Right renal cortex interstitium (tissue), 3 donors: Measurements from ENCODE around the gene ENPP4. TPM values are rescaled to one million over a fixed set of nuclear protein-coding genes. Genes with fewer than 3 reads are reported as not detected.
"Not testable (repeated sequence)": the region's sequence is repeated elsewhere in the genome, so short reads cannot be mapped to it uniquely, and the experiment has no call there.

Experiments
- DNase-seq, 3 donors: peaks; one replicate each; pipeline ENCODE4 v3.0.0-alpha.2; 2013; ENCODE audit warnings: low read depth in 3 of 3, low spot score in 2 of 3
- polyA plus RNA-seq, 3 donors: library from polyadenylated mRNA; unstranded; fragments of 120-200 nt; gene quantifications; one replicate each; pipeline ENCODE4 v1.2.1, GENCODE V29; 2013; ENCODE audit not compliant: insufficient read length in 3 of 3

ENPP4 gene, protein sequence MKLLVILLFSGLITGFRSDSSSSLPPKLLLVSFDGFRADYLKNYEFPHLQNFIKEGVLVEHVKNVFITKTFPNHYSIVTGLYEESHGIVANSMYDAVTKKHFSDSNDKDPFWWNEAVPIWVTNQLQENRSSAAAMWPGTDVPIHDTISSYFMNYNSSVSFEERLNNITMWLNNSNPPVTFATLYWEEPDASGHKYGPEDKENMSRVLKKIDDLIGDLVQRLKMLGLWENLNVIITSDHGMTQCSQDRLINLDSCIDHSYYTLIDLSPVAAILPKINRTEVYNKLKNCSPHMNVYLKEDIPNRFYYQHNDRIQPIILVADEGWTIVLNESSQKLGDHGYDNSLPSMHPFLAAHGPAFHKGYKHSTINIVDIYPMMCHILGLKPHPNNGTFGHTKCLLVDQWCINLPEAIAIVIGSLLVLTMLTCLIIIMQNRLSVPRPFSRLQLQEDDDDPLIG
- 10 to 100 TPM; 16.7 to 18.8 (median 18.1) TPM for polyA plus RNA-seq

DNA sequence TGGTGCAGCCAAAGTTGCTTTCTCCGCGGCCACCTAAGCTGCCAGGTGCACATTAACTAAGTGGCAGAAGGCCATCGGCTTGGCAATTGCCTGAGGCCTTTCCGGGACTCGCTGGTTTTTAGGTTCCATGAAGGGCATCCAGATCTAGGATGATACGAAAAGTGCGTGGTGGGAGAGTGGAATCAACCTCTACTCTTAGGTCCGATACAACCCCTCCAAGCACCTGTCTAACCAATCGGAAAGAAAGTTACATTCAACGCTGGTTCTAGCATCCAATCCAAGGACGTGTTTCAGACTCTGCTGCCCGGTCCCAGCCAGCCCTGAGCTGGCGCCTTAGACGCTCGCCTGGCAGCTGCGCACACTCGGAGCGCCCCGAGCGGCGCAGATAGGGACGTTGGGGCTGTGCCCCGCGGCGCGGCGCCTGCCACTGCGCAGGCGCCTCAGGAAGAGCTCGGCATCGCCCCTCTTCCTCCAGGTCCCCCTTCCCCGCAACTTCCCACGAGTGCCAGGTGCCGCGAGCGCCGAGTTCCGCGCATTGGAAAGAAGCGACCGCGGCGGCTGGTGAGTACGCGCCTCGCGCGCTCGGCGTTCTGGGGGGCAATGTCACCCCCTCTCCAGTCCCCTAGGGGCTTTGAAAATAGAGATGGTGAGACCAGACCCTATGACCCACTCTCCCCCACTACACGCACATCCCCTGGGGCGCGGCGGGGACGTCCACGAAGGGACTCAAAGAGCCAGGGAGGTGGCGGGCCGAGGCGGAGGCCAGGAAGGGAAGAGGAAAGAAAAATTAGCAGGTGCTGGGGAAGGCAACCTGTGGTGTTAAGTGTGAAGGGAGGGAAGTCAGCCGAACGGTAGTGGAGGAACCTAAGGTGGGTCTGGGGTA, at the start of gene ENPP4:
Gene ENPP4, plus strand, starts transcription at position 361 of the 883 bp plus-strand sequence. CDS start 9,595 bp downstream, outside the sequence.
- DNase-seq, result peak; percentile 90 to 95 (median 91)

DNA sequence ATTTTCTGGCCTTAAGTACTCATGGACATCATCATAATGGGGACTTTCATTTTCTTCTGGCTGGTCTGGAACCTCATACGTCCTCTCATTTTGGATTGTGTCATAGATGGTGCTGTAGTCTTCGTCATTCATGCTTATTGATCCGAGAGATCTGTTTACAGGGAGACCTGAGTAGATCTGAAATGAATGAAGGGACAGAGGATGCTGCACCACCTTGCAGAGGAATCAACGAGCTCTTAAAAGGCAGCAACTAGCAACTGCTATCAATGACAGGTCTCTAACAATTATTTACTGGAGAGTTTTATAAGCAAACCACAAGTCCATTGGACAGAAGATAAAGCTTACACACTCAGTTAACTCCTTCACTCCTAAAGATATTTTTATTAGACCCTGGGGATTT, 49.7 kb upstream of the ENPP4 start:
- no peak for DNase-seq

DNA sequence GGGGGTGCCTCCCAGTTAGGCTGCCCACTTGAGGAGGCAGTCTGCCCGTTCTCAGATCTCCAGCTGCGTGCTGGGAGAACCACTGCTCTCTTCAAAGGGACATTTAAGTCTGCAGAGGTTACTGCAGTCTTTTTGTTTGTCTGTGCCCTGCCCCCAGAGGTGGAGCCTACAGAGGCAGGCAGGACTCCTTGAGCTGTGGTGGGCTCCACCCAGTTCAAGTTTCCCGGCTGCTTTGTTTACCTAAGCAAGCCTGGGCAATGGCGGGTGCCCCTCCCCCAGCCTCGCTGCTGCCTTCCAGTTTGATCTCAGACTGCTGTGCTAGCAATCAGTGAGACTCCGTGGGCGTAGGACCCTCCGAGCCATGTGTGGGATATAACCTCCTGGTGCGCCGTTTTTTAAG, 44.1 kb upstream of the ENPP4 start:
- DNase-seq, result not testable (repeated sequence)

DNA sequence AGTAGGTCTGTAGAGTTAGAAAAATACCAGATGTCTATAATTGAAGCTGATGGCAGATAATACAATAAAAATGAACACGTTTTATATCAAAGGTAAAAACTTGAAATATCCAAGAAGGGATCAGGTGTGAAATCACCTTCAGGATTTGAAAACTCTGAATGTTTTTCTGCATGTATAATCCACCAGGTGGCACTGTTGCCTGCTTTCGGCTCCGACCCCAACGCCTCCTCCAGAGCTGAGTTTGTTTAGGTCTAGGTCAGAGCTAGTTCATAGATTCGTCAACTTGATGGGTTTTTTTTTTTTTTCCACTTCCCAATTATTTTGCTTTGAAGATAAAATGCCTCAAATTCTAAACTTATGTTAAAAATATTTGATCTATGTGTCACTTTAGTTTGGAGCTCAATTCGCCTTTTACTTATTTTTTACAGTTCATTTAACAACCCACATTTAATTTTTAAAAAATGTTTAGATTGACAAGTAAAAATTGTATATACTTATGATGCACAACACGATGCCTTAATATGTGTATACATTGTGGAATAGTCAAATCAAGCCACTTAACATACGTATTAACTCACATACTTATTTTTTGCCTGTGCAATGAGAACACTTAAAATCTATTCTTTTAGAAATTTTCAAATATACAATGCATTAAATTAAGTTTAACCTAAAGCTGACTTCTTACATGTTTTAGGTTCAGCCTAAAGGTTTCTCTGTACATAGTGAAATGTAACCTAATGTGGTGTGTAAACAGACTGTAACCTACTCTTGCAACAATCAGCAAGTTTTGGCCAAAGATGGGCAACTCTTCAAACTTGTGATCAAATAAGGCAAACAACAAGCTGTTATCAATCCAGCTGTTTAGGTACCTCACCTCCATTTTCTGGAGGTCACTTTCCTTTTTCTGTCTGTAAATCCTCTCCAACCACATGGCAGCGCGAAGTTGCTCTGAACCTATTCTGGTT, 39.4 kb upstream of the ENPP4 start:
- DNase-seq, result peak; percentile 32 to 45 (median 39)

DNA sequence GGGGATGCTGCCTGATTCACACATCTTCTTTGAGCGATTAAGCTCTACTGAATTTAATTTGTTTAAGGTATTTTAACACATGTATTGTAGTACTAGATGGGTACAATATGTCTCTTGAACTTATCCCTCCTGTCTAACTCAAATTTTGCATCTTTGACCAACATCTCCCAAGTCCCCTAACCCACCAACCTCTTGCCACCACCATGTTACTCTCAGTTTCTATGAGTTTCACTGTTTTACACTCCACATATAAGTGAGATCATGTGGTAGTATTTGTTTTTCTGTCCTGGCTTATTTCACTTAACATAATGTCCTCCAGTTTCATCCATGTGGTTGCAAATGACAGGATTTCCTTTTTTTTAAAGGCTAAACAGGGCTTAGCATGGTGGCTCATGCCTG, 38.7 kb upstream of the ENPP4 start:
- no peak for DNase-seq

DNA sequence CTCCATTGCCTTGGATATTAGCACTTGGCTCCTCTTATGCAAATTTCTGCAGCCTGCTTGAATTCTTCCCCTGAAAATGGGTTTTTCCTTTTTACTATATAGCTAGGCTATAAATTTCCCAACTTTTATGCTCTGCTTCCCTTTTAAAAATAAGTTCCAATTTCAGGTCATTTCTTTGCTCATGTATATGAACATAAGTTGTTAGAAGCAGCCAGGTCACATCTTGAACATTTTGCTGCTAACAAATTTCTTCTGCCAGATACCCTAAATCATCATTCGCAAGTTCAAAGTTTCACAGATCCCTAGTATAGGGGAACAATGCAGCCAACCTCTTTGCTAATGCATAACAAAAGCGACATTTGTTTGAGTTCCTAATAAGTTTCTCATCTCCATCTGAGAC, 34.5 kb upstream of the ENPP4 start:
- no peak for DNase-seq

DNA sequence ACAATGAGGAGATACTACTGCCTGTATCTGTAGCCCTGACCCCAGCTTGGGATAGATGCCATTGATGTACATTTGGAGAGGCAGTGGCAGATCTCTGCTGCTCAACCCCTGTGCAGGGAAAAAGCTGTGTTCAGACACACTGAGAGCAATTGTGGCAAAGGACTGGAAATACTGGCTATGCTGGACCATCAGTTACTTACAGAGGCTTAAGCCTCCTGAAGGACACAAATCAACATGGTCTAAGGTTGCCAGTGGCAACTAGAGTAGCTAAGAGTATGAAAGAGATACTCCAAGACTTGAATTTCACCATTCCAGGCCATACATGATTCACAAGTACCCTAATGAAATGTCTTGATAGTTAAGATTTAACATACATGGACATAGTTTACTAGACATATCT, 32.4 kb upstream of the ENPP4 start:
- no peak for DNase-seq

DNA sequence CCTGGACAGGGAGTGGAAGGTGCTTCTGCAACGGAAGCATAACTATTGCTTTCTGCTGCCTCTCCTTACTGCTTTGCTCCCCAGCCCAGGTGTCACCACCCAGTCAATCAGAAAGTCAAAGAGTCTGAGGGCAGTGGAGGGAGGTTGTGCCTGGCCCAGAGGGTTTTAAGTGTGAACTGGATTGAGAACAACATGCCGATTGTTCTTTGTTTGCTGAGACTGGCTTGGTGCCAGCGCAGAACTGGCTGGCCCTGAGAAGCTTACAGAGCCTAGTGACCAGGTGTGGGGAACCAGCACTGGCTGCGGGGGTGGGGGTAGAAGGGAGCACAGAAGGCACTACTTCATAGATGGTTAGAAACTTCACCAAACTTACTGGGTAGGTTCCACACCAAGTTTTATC, 31.1 kb upstream of the ENPP4 start:
- peak in 1 of 3 donors; percentile 13 for DNase-seq

DNA sequence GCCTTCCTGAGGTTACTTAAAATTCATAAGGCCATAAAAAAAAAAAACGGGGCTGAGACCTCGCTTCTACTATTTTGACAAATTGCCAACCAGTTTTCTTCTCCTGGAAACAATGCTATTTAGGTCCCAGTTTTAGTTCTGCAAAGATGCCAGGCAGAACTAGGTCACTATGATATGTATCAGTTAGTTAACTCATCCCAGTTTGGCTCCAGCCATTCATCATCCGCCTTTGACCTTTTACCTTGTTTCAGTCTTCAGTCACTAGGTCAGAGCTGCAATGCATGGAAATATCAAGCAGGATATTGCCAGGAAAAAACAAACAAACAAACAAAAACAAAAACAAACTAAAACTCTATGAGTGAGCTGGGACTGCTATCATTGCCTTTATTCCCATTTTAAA, 29.8 kb upstream of the ENPP4 start:
- DNase-seq, result no peak

DNA sequence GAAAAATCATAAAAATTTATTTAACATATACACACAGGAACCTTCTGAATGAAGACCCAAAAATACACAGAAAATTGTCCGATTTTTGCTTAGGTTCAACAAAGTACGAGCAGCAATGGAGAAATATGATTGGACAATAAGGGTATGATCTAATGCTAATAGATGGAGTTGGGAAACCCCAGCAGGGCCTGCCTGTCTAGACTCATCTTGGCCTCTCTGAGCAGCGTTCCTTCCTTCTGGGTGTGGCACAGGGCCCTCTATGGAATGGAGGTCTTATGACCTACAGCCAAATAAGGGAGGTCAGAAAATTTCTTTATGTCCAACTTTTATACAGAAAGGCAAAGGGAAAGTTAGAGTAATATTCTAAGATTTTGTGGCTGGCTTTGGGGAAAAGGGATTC, 27.7 kb upstream of the ENPP4 start:
- no peak for DNase-seq

DNA sequence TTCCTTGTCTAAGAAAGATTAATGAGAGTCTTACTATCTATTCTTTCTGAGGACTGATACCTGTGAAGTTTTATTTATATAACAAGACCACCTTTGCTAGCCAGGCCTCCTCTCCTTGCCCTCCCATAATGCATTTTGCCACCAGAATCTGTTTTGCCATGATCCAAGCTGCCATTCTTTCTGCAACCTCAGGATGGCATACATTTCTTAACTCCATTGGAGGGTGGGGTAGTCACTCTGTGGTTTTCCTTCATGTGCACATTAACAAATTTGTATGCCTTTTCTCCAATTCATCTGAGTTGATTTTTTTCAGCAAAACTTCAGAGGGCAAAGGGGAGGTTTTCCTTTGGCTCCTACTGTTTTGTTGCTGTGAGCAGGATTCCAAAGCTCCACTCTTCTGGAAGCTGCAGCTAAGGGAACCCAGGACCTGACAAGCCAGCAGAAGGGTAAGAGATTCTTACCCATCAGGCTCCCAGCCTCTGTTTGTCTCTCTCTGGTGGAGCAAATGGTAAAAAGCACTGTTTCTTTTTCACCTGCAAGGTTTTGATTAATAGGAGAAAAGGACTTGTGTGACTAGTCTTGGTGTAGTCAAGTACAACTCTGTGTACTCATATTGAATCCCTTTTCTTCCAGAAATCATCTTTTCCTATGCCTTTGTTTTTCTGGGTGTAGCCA, 26.2 kb upstream of the ENPP4 start:
- no peak for DNase-seq

DNA sequence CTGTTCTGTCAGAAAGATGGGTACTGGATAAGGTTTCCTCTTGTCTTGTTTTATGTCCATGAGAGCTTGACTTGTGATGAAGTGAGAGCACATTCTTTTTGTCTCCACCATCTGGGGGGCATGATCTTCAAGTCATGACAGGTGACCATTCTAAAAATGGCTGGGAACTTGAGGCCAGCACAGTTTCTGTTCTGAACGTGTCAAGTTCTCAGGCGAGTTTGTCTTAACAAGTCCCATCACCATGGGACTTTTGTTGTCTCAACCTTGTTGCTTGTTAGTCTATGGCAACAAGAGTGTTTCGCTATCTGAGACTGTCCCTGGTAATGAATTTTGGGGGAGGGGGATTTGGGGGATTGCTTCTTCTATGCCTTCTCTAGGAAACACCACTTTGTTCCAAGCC, 25.6 kb upstream of the ENPP4 start:
- DNase-seq, result no peak

DNA sequence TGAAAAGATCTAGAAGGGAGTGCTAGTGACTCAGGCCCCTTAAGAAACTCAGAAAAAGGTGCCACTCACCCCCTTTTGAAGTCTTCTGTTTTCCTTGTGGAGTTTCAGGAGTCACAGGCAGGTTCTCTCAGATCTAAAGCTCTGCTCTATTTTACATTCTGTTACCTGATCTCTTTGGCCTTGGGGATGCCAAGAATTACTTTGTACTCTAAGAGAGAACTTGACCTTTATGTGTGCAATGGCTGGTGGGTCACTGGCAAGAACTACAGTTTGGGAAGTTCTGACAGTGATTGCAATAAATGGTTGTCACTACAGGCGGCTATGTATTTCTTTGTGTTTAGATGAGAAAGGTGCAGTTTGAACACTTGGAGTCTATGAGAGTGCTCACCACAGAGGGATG, 24.2 kb upstream of the ENPP4 start:
- no peak for DNase-seq

DNA sequence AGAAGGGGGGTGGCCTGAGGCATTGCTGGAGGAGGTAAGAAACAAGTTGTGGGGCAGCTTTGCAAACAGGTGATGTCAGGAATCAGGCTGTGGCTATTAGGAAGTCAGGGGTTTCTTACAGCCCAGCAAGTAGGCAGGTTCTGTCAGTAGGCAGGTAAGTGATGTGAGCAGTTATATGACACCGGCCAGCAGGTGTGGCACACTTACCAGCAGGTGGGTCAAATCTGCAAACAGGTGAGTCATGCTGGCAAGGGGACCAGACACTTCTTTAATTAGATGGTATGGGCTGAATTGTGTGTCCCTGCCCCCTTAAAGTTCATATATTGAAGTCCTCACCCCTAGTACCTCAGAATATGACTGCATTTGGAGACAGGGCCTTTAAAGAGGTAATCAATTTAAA, 16.4 kb upstream of the ENPP4 start:
- no peak for DNase-seq

DNA sequence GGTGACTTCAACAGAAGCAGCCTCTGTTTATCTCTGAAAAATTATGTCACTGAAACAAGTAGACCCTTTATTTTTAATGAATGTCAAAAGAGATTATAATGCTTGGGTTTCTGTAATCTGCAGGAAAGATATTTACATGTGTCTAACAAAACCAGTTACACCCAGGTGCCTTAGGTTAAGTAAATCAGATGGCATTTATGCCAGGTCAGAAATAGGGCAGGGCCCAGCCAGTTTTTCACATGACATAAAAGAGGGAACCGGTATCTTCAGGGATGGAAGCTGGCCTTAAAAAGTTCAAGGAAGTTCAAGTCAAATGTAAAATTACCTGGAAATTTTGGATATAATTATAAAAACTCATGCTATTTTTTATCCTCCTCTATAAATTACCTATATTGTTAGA, 14.2 kb upstream of the ENPP4 start:
- DNase-seq, result no peak

DNA sequence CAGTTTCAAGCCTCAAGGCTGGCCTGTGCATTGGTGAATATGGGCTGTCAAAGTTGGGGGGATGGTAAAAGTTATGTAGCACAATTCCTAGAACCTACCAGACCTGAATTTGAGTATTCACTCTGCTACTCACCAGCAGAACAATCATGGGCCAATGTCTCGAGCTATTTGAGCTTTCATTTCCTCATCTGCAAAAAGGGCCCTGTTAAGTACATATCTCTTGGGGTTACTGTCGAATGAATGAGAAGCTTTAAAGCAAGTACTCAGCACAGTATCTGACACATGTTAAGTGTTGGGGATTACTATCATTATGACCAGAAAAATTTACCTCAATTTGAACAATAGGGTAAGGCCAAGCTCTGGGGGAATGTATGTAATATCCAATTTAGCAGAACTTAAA, 13.5 kb upstream of the ENPP4 start:
- DNase-seq, result no peak

DNA sequence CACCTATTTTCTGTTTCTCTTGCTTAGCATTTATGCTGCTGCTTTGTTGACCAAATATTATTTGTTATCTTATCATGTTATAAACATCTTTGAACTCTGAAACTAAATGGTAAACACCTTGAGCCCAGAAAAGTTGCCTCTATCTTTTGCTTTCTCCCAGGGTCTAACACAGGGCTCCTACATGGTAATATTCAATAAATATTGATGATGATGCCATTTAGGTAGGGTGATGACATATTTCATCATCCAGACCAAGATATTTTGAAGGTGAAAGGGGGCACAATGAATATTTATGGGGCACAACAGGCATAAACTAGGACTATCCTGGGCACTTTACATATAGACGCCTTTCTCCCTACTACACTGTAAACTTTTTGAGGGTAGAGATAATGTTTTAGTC, 11.6 kb upstream of the ENPP4 start:
- no peak for DNase-seq

DNA sequence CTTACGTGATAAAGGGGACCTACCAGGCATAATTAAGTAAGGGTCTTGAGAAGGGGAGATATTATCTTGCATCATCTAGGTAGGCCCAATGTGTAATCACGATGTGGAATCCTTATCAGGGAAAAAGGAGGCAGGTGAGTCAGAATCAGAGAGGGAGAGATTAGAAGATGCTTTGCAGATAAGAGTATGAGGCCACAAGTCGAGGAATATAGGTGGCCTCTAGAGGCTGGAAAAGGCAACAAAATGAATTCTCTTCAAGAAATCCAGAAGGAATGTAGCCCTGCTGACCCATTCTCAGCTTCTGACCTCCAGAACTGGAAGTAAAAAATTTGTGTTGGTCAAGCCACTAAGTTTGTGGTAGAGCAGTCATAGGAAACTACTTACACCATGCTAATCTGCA, 11.0 kb upstream of the ENPP4 start:
- no peak for DNase-seq

DNA sequence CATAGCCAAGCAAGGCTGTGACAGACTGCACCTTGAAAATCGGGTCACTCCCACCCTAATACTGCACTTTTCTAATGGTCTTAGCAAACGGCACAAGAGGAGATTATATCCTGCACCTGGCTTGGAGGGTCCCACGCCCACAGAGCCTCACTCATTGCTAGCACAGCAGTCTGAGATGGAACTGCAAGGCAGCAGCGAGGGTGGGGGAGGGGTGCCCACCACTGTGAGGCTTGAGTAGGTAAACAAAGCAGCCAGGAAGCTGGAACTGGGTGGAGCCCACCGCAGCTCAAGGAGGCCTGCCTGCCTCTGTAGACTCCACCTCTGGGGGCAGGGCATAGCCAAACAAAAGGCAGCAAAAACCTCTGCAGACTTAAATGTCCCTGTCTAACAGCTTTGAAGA, 10.1 kb upstream of the ENPP4 start:
- not testable (repeated sequence) for DNase-seq

DNA sequence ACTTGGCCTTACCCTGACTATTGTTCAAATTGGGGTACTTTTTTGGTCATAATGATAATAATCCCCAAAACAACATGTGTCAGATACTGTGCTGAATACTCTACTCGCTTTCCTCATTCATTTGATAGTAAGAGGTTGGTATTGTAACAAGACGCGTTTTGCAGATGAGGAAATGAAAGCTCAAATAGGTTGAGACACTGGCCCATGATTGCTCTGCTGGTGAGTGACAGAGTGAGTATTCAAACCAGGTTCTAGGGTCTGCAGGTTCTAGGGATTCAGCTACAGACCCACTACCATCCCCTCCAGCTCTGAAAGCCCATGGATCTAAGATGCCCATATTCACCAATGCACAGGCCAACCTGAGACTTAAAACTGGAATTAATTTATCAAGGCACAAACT, 1.3 kb upstream of the ENPP4 start:
- no peak for DNase-seq
